IMR-90 (cell line): Measurements from ENCODE around the gene IL1RAP. TPM values are rescaled to one million over a fixed set of nuclear protein-coding genes. Genes with fewer than 3 reads are reported as not detected.

Experiments
- ATAC-seq: fragments of 200-7000 bp; cut with Tn5 transposase; 2 replicates; pipeline ENCODE4 v1.9.1; 2020; ENCODE audit warnings: low read depth, mild to moderate bottlenecking, moderate library complexity
- BruUV-seq: library from RNA; stranded (reverse); fragments of 400-500 nt; replicated peaks from 2 replicates; lab custom pipeline; 2021; lab: Mats Ljungman, UMichigan
- CTCF ChIA-PET: fragments of 300-600 bp; formaldehyde crosslinking; extraction: SDS; loops from one replicate; lab custom pipeline; 2021; ENCODE audit warnings: antibody characterized with exemption; lab: Yijun Ruan, JAX
- POLR2A ChIA-PET: fragments of 300-600 bp; sonication (Branson Sonifier 250); formaldehyde crosslinking; loops from one replicate; lab custom pipeline; 2022; ENCODE audit warnings: antibody characterized with exemption; ENCODE audit not compliant: unreplicated experiment; lab: Charles Lee
- DNase-seq: peaks from one replicate; pipeline ENCODE4 v3.0.0; 2013
- H2AFZ ChIP-seq: replicated peaks from 2 replicates; pipeline ENCODE3; 2013; ENCODE audit warnings: low read length, mild to moderate bottlenecking; ENCODE audit not compliant: poor library complexity
- H2AK5ac ChIP-seq: 2 replicates; pipeline ENCODE4 v1.6.1; 2013; ENCODE audit warnings: low read depth, low read length, inconsistent platforms
- H2AK9ac ChIP-seq: replicated peaks from 2 replicates; pipeline ENCODE3; 2013; ENCODE audit warnings: mild to moderate bottlenecking, low read depth, low read length, moderate library complexity; ENCODE audit not compliant: poor library complexity
- H2BK120ac ChIP-seq: 2 replicates; pipeline ENCODE4 v1.6.1; 2013; ENCODE audit warnings: low read depth, low read length, inconsistent platforms
- H2BK15ac ChIP-seq: 3 replicates; pipeline ENCODE4 v1.6.1; 2013; ENCODE audit warnings: low read depth, low read length, inconsistent platforms
- H2BK20ac ChIP-seq: 2 replicates; pipeline ENCODE4 v1.6.1; 2013; ENCODE audit warnings: low read depth, mild to moderate bottlenecking, inconsistent platforms, low read length, moderate library complexity
- H2BK5ac ChIP-seq: 2 replicates; pipeline ENCODE4 v1.6.1; 2013; ENCODE audit warnings: mild to moderate bottlenecking, low read depth, low read length, inconsistent platforms; ENCODE audit not compliant: poor library complexity, severe bottlenecking
- H3K14ac ChIP-seq: replicated peaks from 2 replicates; pipeline ENCODE4 v1.6.1; 2013; ENCODE audit warnings: low read depth, low read length, inconsistent platforms
- H3K18ac ChIP-seq: 2 replicates; pipeline ENCODE4 v1.6.1; 2013; ENCODE audit warnings: low read depth, low read length, control low read depth
- H3K23ac ChIP-seq: 2 replicates; pipeline ENCODE4 v1.6.1; 2013; ENCODE audit warnings: low read depth, low read length, inconsistent platforms
- H3K27ac ChIP-seq: 2 replicates; pipeline ENCODE4 v1.5.1; 2013; ENCODE audit warnings: mild to moderate bottlenecking, control low read depth, low read length; ENCODE audit not compliant: insufficient read depth
- H3K27me3 ChIP-seq: 2 replicates; pipeline ENCODE4 v1.6.1; 2013; ENCODE audit warnings: low read length; ENCODE audit not compliant: control insufficient read depth, insufficient read depth
- H3K36me3 ChIP-seq: 2 replicates; pipeline ENCODE4 v1.6.1; 2013; ENCODE audit warnings: low read length, mixed read lengths; ENCODE audit not compliant: control insufficient read depth, insufficient read depth
- H3K4ac ChIP-seq: 2 replicates; pipeline ENCODE4 v1.6.1; 2013; ENCODE audit warnings: low read depth, low read length, inconsistent platforms
- H3K4me1 ChIP-seq: 2 replicates; pipeline ENCODE4 v1.6.1; 2013; ENCODE audit warnings: low read length, mixed read lengths; ENCODE audit not compliant: control insufficient read depth, insufficient read depth
- H3K4me2 ChIP-seq: 2 replicates; pipeline ENCODE4 v1.6.1; 2013; ENCODE audit warnings: low read depth, mild to moderate bottlenecking, control low read depth, low read length, moderate library complexity
- H3K4me3 ChIP-seq: 2 replicates; pipeline ENCODE4 v1.5.1; 2013; ENCODE audit warnings: low read depth, mild to moderate bottlenecking, control low read depth, low read length, moderate library complexity; ENCODE audit not compliant: insufficient read depth
- H3K56ac ChIP-seq: 2 replicates; pipeline ENCODE4 v1.6.1; 2013; ENCODE audit warnings: low read length, inconsistent platforms; ENCODE audit not compliant: insufficient read depth; ENCODE audit errors: extremely low read depth
- H3K79me1 ChIP-seq, 2 experiments: 2 replicates each; pipeline ENCODE4 v1.6.1; 2013; ENCODE audit warnings: low read length in 2 of 2, inconsistent platforms in 1 of 2, low read depth in 1 of 2
- H3K9ac ChIP-seq: 2 replicates; pipeline ENCODE4 v1.6.1; 2013; ENCODE audit warnings: low read depth, low read length, control low read depth
- H3K9me1 ChIP-seq: 2 replicates; pipeline ENCODE4 v1.6.1; 2013; ENCODE audit warnings: low read length, inconsistent platforms; ENCODE audit not compliant: insufficient read depth
- H3K9me3 ChIP-seq: 2 replicates; pipeline ENCODE4 v1.6.1; 2013; ENCODE audit warnings: low read length; ENCODE audit not compliant: control insufficient read depth, insufficient read depth
- H4K20me1 ChIP-seq: 2 replicates; pipeline ENCODE4 v1.6.1; 2013; ENCODE audit warnings: low read length, inconsistent platforms; ENCODE audit not compliant: insufficient read depth
- H4K5ac ChIP-seq: 2 replicates; pipeline ENCODE4 v1.6.1; 2013; ENCODE audit warnings: mild to moderate bottlenecking, low read depth, low read length, control low read depth
- H4K8ac ChIP-seq, 2 experiments: 2 replicates each; pipeline ENCODE4 v1.6.1; 2013; ENCODE audit warnings: low read depth in 2 of 2, low read length in 2 of 2, control low read depth in 1 of 2, inconsistent platforms in 1 of 2
- H4K91ac ChIP-seq: 2 replicates; pipeline ENCODE4 v1.6.1; 2013; ENCODE audit warnings: low read depth, low read length, inconsistent platforms; ENCODE audit not compliant: insufficient read depth
- CEBPB ChIP-seq: IDR thresholded peaks from 2 replicates; pipeline ENCODE4 v1.6.1; 2012; ENCODE audit warnings: low read depth, low read length, improper control_type of control experiment
- CHD1 ChIP-seq: IDR thresholded peaks from 2 replicates; pipeline ENCODE4 v1.6.1; 2012; ENCODE audit warnings: low read depth, low read length, improper control_type of control experiment
- ELK1 ChIP-seq: fragments of 150-350 bp; IDR thresholded peaks from 2 replicates; pipeline ENCODE4 v1.6.1; 2016; ENCODE audit warnings: low read depth, mild to moderate bottlenecking, low read length, moderate library complexity, borderline replicate concordance
- MAZ ChIP-seq: IDR thresholded peaks from 2 replicates; pipeline ENCODE4 v1.6.1; 2012; ENCODE audit warnings: low read depth, mild to moderate bottlenecking, low read length, improper control_type of control experiment, moderate library complexity, borderline replicate concordance
- MXI1 ChIP-seq: IDR thresholded peaks from 2 replicates; pipeline ENCODE4 v1.6.1; 2012; ENCODE audit warnings: low read depth, mild to moderate bottlenecking, low read length, moderate library complexity, borderline replicate concordance
- RAD21 ChIP-seq: IDR thresholded peaks from 2 replicates; pipeline ENCODE4 v1.6.1; 2012; ENCODE audit warnings: low read length, improper control_type of control experiment
- RFX5 ChIP-seq: IDR thresholded peaks from 2 replicates; pipeline ENCODE4 v1.8.0; 2012; ENCODE audit warnings: low read depth, mild to moderate bottlenecking, low read length, moderate library complexity
- SMC3 ChIP-seq: fragments of 150-350 bp; IDR thresholded peaks from 2 replicates; pipeline ENCODE4 v1.6.1; 2016; ENCODE audit warnings: low read depth, mild to moderate bottlenecking, antibody characterized with exemption, low read length, moderate library complexity
- USF2 ChIP-seq: fragments of 150-350 bp; IDR thresholded peaks from 2 replicates; pipeline ENCODE4 v1.6.1; 2017; ENCODE audit warnings: mild to moderate bottlenecking, antibody characterized with exemption, low read length, low read depth
- WGBS, 2 experiments: methylation state at CpG; one replicate each; pipeline versions ENCODE4 v1.1.5 to v1.1.7; 2013; ENCODE audit warnings: missing lambda C conversion rate in 2 of 2; ENCODE audit not compliant: insufficient read length in 1 of 2; ENCODE audit errors: extremely low coverage in 2 of 2; 5-methylcytosine and 5-hydroxymethylcytosine counted together
- dilution Hi-C: fragments of 300-500 bp; cut with HindIII; formaldehyde crosslinking; loops from one replicate; pipeline ENCODE4 v1.14.3; 2018; ENCODE audit warnings: low sequenced_read_pairs; ENCODE audit not compliant: unreplicated experiment
- in situ Hi-C: fragments of 300-500 bp; cut with MboI; formaldehyde crosslinking; loops from 3 replicates; pipeline ENCODE4 v1.14.3; 2019; ENCODE audit warnings: low sequenced_read_pairs, inconsistent platforms, mixed read lengths
- intact Hi-C: fragments of 100-400 bp; cut with micrococcal nuclease; formaldehyde crosslinking; loops from 2 replicates; pipeline ENCODE4 v1.10.0; 2022
- polyA plus RNA-seq, 3 experiments: library from polyadenylated mRNA; depleted of rRNA; stranded (reverse); fragments of >200 nt; gene quantifications; 2 replicates each; pipeline ENCODE4 v1.2.3, GENCODE V29; 2012; ENCODE audit warnings: low replicate concordance in 1 of 3
- total RNA-seq: library from RNA; depleted of rRNA; stranded (reverse); fragments of >200 nt; gene quantifications from 2 replicates; pipeline ENCODE4 v1.2.3, GENCODE V29; 2012

IL1RAP gene
- total and polyA plus RNA-seq, 2 of the 4 experiments (the other 2 are of a cell fraction), result 8.3 to 11.3 TPM

- no peak overlapping the region for H3K18ac ChIP-seq
- no peak overlapping the region for H2BK120ac ChIP-seq
- H3K14ac ChIP-seq, result no peak overlapping the region
- ATAC-seq (no peak), DNase-seq (no peak)
- no peak overlapping the region for H3K56ac ChIP-seq
- no peak overlapping the region for H3K4me2 ChIP-seq
- ChIA-PET CTCF (interaction anchor here (0.6 kb wide), 2 partner anchors 84 to 146 kb away, joined by 4 to 8 read pairs; no protein-coding TSS in a partner anchor), POLR2A (no interaction called here)
- BruUV-seq, result no TSS peak
- no peak overlapping the region for H3K23ac ChIP-seq
- no peak overlapping the region for H3K4ac ChIP-seq
- H2AFZ ChIP-seq, result no peak overlapping the region
- no peak overlapping the region for H4K91ac ChIP-seq
- no peaks in the 10 kb centered on the region for H3K36me3 ChIP-seq
- no peak overlapping the region for H4K5ac ChIP-seq
- 89% methylated on average over 6 of the region's 7 CpGs; no CpG with 5 or more reads in 1 of the 2 experiments for WGBS, 2 experiments
- peaks cover 5 to 9% of the 10 kb centered on the region in 2 experiments; a peak in 3 of 4 replicates for H3K79me1 ChIP-seq
- no peak overlapping the region for H2AK9ac ChIP-seq
- no peak overlapping the region for H3K4me3 ChIP-seq
- TF ChIP-seq MXI1, result no peak
- TF ChIP-seq RAD21, result no peak
- no peak for TF ChIP-seq CEBPB
- TF ChIP-seq CHD1, result no peak
- no peak for TF ChIP-seq ELK1
- TF ChIP-seq MAZ, result no peak
- TF ChIP-seq SMC3, result no peak
- TF ChIP-seq RFX5, result no peak
- TF ChIP-seq USF2, result no peak
- no peak overlapping the region for H2BK5ac ChIP-seq
- no peaks in the 10 kb centered on the region for H3K9me3 ChIP-seq
- no peak overlapping the region for H2BK15ac ChIP-seq
- dilution Hi-C loops (no loop called here), intact Hi-C loops (no loop called here), in situ Hi-C loops (no loop called here)
- H3K27ac ChIP-seq, result no peak overlapping the region
- peaks cover 14% of the 10 kb centered on the region for H3K4me1 ChIP-seq
- H4K20me1 ChIP-seq, result no peaks in the 10 kb centered on the region
- no peak overlapping the region for H3K9ac ChIP-seq
- H2AK5ac ChIP-seq, result no peak overlapping the region
- peaks cover 8% of the 10 kb centered on the region for H3K9me1 ChIP-seq
- H2BK20ac ChIP-seq, result no peak overlapping the region
- no peak overlapping the region for H4K8ac ChIP-seq
- no peaks in the 10 kb centered on the region for H3K27me3 ChIP-seq
Observed at GRCh38 chr3:190589326-190589725, 75.4 kb downstream of the IL1RAP start.
